ENCODE results near the gene APMAP. TPM values are rescaled to one million over a fixed set of nuclear protein-coding genes. Genes with fewer than 3 reads are reported as not detected.
"Not testable (repeated sequence)": the region's sequence is repeated elsewhere in the genome, so short reads cannot be mapped to it uniquely, and the experiment has no call there.

The APMAP gene
- total RNA-seq, 1 donor from 2014 or later: 76.3 TPM

DNA sequence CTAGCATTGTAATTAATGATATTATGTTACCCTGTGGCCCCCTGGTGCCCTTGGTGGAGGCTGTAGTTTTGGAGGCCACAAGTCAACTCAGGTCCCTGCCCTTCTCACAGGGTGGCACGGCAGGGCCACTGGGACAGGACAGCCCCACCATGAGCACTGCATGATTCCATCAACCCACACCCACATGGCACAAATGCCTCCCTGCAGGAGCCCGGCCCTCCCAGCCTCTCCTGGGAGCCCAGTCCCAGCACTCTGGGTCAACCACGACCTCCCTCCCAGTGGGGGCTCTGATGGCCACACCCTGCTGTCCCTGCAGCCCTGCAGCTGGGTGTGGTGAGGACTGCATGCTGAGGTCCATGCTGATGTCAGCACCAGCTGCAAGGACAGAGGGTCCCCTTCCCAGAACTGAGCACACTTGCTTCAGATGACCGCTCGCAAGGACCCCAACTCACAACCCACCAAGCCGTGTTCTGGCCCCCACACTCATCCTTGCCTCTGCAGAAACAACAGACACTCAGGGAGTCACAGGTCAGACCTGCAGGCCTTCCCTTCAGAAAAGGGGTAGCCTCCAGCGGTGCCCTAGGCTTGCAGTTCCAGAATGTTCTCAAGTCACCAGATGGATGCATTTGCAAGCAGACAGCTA, 59.2 kb downstream of the APMAP start:
- Mint-ChIP-seq H3K9me3 (ENCODE audit: unreplicated experiment) (no peaks in the 10 kb centered on the region), H3K4me3 (ENCODE audit: unreplicated experiment) (no peak overlapping the region), H3K27ac (ENCODE audit: unreplicated experiment) (no peak overlapping the region), H3K36me3 (ENCODE audit: unreplicated experiment) (no peaks in the 10 kb centered on the region), H3K4me1 (ENCODE audit: unreplicated experiment) (peaks cover 14% of the 10 kb centered on the region), H3K27me3 (ENCODE audit: unreplicated experiment) (peaks cover 5% of the 10 kb centered on the region)
- TF ChIP-seq, protein P1, sequence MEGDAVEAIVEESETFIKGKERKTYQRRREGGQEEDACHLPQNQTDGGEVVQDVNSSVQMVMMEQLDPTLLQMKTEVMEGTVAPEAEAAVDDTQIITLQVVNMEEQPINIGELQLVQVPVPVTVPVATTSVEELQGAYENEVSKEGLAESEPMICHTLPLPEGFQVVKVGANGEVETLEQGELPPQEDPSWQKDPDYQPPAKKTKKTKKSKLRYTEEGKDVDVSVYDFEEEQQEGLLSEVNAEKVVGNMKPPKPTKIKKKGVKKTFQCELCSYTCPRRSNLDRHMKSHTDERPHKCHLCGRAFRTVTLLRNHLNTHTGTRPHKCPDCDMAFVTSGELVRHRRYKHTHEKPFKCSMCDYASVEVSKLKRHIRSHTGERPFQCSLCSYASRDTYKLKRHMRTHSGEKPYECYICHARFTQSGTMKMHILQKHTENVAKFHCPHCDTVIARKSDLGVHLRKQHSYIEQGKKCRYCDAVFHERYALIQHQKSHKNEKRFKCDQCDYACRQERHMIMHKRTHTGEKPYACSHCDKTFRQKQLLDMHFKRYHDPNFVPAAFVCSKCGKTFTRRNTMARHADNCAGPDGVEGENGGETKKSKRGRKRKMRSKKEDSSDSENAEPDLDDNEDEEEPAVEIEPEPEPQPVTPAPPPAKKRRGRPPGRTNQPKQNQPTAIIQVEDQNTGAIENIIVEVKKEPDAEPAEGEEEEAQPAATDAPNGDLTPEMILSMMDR (IDR thresholded peaks at IDR 0.05): no peak
- peak; percentile 83 for DNase-seq (ENCODE audit: extremely low spot score, unreplicated experiment)

DNA sequence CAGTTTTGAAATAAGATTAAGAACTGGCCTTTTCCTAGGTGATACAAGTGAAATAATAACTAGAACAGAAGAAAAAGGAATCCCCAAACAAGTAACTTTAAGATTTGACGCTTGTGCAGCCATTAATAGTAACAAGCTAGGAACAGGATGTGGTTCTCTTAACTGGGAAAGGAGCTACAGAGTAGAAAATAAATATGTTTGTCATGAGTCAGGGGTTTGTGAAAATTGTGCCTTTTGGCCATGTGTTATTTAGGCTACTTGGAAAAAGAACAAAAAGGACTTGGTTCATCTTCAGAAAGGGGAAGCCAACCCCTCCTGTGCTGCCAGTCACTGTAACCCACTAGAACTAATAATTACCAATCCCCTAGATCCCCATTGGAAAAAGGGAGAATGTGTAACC, 60.7 kb downstream of the APMAP start:
- not testable (repeated sequence) for H3K27ac Mint-ChIP-seq (ENCODE audit: unreplicated experiment)

DNA sequence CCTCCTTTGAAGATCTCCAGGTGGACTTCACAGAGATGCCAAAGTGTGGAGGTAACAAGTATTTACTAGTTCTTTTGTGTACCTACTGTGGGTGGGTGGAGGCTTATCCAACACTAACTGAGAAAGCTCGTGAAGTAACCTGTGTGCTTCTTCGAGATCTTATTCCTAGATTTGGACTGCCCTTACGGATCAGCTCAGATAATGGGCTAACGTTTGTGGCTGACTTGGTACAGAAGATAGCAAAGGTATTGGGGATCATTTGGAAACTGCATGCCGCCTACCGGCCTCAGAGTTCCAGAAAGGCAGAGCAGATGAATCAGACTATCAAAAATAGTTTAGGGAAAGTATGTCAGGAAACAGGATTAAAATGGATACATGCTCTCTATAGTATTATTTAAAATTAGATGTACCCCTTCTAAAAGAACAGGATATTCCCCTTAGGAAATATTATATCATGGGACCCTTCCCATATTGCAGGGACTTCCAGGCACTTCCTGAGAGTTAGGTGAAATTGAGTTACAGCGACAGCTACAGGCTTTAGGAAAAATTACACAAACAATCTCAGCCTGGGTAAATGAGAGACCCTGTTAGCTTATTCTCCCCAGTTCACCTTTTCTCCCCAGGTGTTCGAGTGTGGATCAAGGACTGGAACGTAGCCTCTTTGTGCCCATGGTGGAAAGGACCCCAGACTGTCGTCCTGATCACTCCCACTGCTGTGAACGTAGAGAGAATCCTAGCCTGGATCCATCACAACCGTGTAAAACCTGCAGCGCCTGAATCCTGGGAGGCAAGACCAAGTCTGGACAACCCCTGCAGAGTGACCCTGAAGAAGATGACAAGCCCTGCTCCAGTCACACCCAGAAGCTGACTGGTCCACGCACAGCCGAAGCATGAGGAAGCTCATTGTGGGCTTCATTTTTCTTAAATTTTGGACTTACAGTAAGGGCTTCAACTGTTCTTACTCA, 61.5 kb downstream of the APMAP start:
- H3K27ac Mint-ChIP-seq (ENCODE audit: unreplicated experiment): not testable (repeated sequence)

More for the DNA sequence above, 60.7 kb downstream of the APMAP start:
- H3K27me3 Mint-ChIP-seq (ENCODE audit: unreplicated experiment); H3K9me3 Mint-ChIP-seq (ENCODE audit: unreplicated experiment); H3K4me3 Mint-ChIP-seq (ENCODE audit: unreplicated experiment); H3K36me3 Mint-ChIP-seq (ENCODE audit: unreplicated experiment); DNase-seq (ENCODE audit: extremely low spot score, unreplicated experiment): not testable (repeated sequence)
- H3K4me1 Mint-ChIP-seq (ENCODE audit: unreplicated experiment): peaks cover 14% of the 10 kb centered on the region

DNA sequence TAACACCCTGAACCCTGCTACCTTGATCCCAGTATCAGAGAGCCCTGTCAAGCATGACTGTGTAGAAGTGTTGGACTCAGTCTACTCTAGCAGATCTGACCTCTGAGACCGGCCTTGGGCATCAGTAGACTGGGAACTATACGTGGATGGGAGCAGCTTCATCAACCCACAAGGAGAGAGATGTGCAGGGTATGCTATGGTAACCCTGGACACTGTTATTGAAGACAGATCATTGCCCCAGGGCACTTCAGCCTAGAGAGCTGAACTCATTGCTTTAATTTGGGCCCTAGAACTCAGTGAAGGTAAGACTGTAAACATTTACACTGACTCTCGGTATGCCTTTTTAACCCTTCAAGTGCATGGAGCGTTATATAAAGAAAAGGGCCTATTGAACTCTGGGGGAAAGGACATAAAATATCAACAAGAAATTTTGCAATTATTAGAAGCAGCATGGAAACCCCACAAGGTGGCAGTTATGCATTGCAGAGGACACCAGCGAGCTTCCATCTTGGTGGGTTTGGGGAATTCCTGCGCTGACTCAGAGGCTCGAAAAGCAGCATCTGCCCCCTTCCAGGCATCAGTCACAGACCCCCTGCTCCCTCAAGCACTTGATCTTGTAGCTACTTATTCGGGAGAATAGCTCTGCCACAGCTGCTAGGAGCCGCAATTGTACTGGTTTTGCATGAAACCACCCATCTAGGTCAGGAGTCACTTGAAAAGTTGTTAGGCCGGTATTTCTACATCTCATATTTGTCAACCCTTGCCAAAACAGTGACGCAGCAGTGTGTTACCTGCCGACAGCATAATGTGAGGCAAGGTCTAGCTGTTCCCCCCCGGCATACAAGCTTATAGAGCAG, 62.5 kb downstream of the APMAP start:
- not testable (repeated sequence) for H3K27me3 Mint-ChIP-seq (ENCODE audit: unreplicated experiment); H3K9me3 Mint-ChIP-seq (ENCODE audit: unreplicated experiment); H3K27ac Mint-ChIP-seq (ENCODE audit: unreplicated experiment); H3K4me3 Mint-ChIP-seq (ENCODE audit: unreplicated experiment); H3K36me3 Mint-ChIP-seq (ENCODE audit: unreplicated experiment)
- H3K4me1 Mint-ChIP-seq (ENCODE audit: unreplicated experiment): peaks cover 14% of the 10 kb centered on the region
- peak; percentile 62 for DNase-seq (ENCODE audit: extremely low spot score, unreplicated experiment)

More for the DNA sequence above, 61.5 kb downstream of the APMAP start:
- not testable (repeated sequence) for H3K36me3 Mint-ChIP-seq (ENCODE audit: unreplicated experiment); H3K9me3 Mint-ChIP-seq (ENCODE audit: unreplicated experiment); H3K4me3 Mint-ChIP-seq (ENCODE audit: unreplicated experiment); H3K27me3 Mint-ChIP-seq (ENCODE audit: unreplicated experiment)
- peaks cover 14% of the 10 kb centered on the region for H3K4me1 Mint-ChIP-seq (ENCODE audit: unreplicated experiment)
- TF ChIP-seq, protein P1 (IDR thresholded peaks at IDR 0.05): peak; percentile 51
- DNase-seq (ENCODE audit: extremely low spot score, unreplicated experiment): peak; percentile 66

DNA sequence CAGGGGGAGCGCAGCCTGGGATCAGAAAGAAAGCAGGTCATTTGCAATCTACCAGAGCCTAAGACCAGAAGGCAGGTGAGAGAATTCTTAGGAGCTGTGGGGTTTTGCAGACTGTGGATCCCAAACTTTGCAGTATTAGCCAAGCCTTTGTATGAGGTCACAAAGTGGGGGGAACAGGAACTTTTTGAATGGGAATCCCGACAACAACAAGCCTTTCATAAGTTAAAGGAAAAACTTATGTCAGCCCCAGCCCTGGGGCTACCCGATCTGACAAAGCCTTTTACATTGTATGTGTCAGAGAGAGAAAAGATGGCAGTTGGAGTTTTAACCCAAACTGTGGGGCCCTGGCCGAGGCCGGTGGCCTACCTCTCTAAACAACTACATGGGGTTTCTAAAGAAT, 63.3 kb downstream of the APMAP start:
- not testable (repeated sequence) for H3K36me3 Mint-ChIP-seq (ENCODE audit: unreplicated experiment); H3K9me3 Mint-ChIP-seq (ENCODE audit: unreplicated experiment); DNase-seq (ENCODE audit: extremely low spot score, unreplicated experiment); H3K27ac Mint-ChIP-seq (ENCODE audit: unreplicated experiment); H3K4me3 Mint-ChIP-seq (ENCODE audit: unreplicated experiment)
- peaks cover 14% of the 10 kb centered on the region for H3K4me1 Mint-ChIP-seq (ENCODE audit: unreplicated experiment)
- peaks cover 12% of the 10 kb centered on the region for H3K27me3 Mint-ChIP-seq (ENCODE audit: unreplicated experiment)

DNA sequence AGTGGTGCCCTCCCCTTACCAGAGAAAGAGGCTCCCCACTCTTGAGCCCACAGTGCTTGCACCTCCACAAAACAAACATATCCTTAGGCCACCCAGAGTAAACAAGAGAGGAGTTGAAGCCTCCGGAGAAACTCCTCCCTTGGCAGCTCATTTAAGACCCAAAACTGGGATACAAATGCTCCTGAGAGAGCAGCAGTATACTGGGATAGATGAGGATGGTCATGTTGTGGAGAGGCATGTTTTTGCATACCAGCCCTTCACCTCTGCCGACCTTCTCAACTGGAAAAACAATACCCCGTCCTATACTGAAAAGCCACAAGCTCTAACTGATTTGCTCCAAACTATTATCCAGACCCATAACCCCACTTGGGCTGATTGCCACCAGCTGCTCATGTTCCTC, 71.8 kb downstream of the APMAP start:
- not testable (repeated sequence) for H3K4me3 Mint-ChIP-seq (ENCODE audit: unreplicated experiment); H3K9me3 Mint-ChIP-seq (ENCODE audit: unreplicated experiment); H3K36me3 Mint-ChIP-seq (ENCODE audit: unreplicated experiment); H3K27ac Mint-ChIP-seq (ENCODE audit: unreplicated experiment)
- H3K27me3 Mint-ChIP-seq (ENCODE audit: unreplicated experiment): peaks cover 32% of the 10 kb centered on the region
- peak; percentile 48 for DNase-seq (ENCODE audit: extremely low spot score, unreplicated experiment)
- peaks cover 11% of the 10 kb centered on the region for H3K4me1 Mint-ChIP-seq (ENCODE audit: unreplicated experiment)

DNA sequence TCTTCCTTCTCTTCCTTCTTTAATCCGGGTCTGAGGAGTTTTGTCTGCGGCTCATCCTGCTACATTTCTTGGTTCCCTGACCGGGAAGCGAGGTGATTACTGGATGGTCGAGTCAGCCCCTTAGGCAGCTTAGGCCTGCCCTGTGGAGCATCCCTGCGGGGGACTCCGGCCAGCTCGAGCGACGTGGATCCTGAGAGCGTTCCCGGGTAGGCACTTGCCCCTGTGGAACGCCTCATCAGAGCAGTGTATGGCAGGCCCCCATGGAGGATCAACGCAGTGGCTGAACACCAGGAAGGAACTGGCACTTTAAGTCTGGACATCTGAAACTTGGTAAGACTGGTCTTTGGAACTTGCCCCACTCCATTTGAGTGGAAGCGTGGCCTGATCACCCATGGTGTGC, 72.9 kb downstream of the APMAP start:
- DNase-seq (ENCODE audit: extremely low spot score, unreplicated experiment): peak; percentile 70
- not testable (repeated sequence) for H3K4me3 Mint-ChIP-seq (ENCODE audit: unreplicated experiment); H3K36me3 Mint-ChIP-seq (ENCODE audit: unreplicated experiment); H3K9me3 Mint-ChIP-seq (ENCODE audit: unreplicated experiment); H3K27ac Mint-ChIP-seq (ENCODE audit: unreplicated experiment)
- Mint-ChIP-seq H3K27me3 (ENCODE audit: unreplicated experiment) (peaks cover 27% of the 10 kb centered on the region), H3K4me1 (ENCODE audit: unreplicated experiment) (peaks cover 11% of the 10 kb centered on the region)

Measured in osteocyte (in vitro differentiated cells).